Measurements from ENCODE around the gene ADAMTS17. TPM values are rescaled to one million over a fixed set of nuclear protein-coding genes. Genes with fewer than 3 reads are reported as not detected.
A peak's percentile ranks its signal among the peaks of the same experiment; 100 is the strongest.
"Not testable (repeated sequence)": the region's sequence is repeated elsewhere in the genome, so short reads cannot be mapped to it uniquely, and the experiment has no call there.

ADAMTS17 gene
- total RNA-seq, 1 experiment from 2014 or later: 0.16 TPM

- no peak for DNase-seq (ENCODE audit: low spot score)
These were observed 384.7 kb downstream of the ADAMTS17 start for GRCh38 chr15:99956820-99957641.

- no peak for DNase-seq (ENCODE audit: low spot score)
These were observed 385.6 kb downstream of the ADAMTS17 start for GRCh38 chr15:99956022-99956775.

- no peak for DNase-seq (ENCODE audit: low spot score)
These were observed 386.2 kb downstream of the ADAMTS17 start for GRCh38 chr15:99955532-99955931.

GRCh38 chr15:99955181-99955525 lies 386.6 kb downstream of the ADAMTS17 start:
- no peak for DNase-seq (ENCODE audit: low spot score)

- DNase-seq (ENCODE audit: low spot score): no peak
These were observed 387.2 kb downstream of the ADAMTS17 start for GRCh38 chr15:99954361-99955180.

GRCh38 chr15:99953886-99954285 lies 387.9 kb downstream of the ADAMTS17 start:
- no peak for DNase-seq (ENCODE audit: low spot score)

GRCh38 chr15:99951511-99951910 lies 390.3 kb downstream of the ADAMTS17 start:
- no peak for DNase-seq (ENCODE audit: low spot score)

- no peak for DNase-seq (ENCODE audit: low spot score)
These were observed 397.6 kb downstream of the ADAMTS17 start for GRCh38 chr15:99944131-99944530.

- no peak for DNase-seq (ENCODE audit: low spot score)
These were observed 398.3 kb downstream of the ADAMTS17 start for GRCh38 chr15:99943466-99943865.

GRCh38 chr15:99932676-99933402 lies 408.9 kb downstream of the ADAMTS17 start:
- no peak for DNase-seq (ENCODE audit: low spot score)

GRCh38 chr15:99931703-99932603 lies 409.8 kb downstream of the ADAMTS17 start:
- DNase-seq (ENCODE audit: low spot score): no peak

GRCh38 chr15:99930696-99931095 lies 411.1 kb downstream of the ADAMTS17 start:
- DNase-seq (ENCODE audit: low spot score): no peak

- no peak for DNase-seq (ENCODE audit: low spot score)
These were observed 412.5 kb downstream of the ADAMTS17 start for GRCh38 chr15:99929266-99929665.

- peak; percentile 36 for DNase-seq (ENCODE audit: low spot score)
These were observed 413.3 kb downstream of the ADAMTS17 start for GRCh38 chr15:99928429-99928981.

- not testable (repeated sequence) for DNase-seq (ENCODE audit: low spot score)
These were observed 415.2 kb downstream of the ADAMTS17 start for GRCh38 chr15:99926532-99926931.

- no peak for DNase-seq (ENCODE audit: low spot score)
These were observed 415.9 kb downstream of the ADAMTS17 start for GRCh38 chr15:99925661-99926461.

GRCh38 chr15:99923711-99924110 lies 418.1 kb downstream of the ADAMTS17 start:
- no peak for DNase-seq (ENCODE audit: low spot score)

Measured in A172 (cell line).